Left ventricle myocardium inferior (tissue), 1 donor: ENCODE results near the gene NGRN. TPM values are rescaled to one million over a fixed set of nuclear protein-coding genes. Genes with fewer than 3 reads are reported as not detected.
"Not testable (repeated sequence)": the region's sequence is repeated elsewhere in the genome, so short reads cannot be mapped to it uniquely, and the experiment has no call there.

ENCODE experiments used
- DNase-seq: peaks from one replicate; pipeline ENCODE4 v3.0.0-alpha.2; 2020
- H3K27ac ChIP-seq: fragments of 200-600 bp; replicated peaks from 2 replicates; pipeline ENCODE4 v1.8.0; 2021
- H3K27me3 ChIP-seq: fragments of 200-600 bp; 2 replicates; pipeline ENCODE4 v1.8.0; 2021; ENCODE audit warnings: low read depth
- H3K36me3 ChIP-seq: fragments of 200-600 bp; 2 replicates; pipeline ENCODE4 v1.8.0; 2021
- H3K4me1 ChIP-seq: fragments of 200-600 bp; 2 replicates; pipeline ENCODE4 v1.8.0; 2021
- H3K4me3 ChIP-seq: fragments of 200-600 bp; 2 replicates; pipeline ENCODE4 v1.8.0; 2021; ENCODE audit warnings: mild to moderate bottlenecking, moderate library complexity
- H3K9me3 ChIP-seq: fragments of 200-600 bp; replicated peaks from 2 replicates; pipeline ENCODE4 v1.8.0; 2021
- CTCF ChIP-seq: fragments of 200-600 bp; IDR thresholded peaks from 2 replicates; pipeline ENCODE4 v1.8.0; 2021; ENCODE audit warnings: antibody characterized with exemption, mild to moderate bottlenecking, borderline replicate concordance
- intact Hi-C: fragments of 100-400 bp; cut with micrococcal nuclease; formaldehyde crosslinking; loops from one replicate; pipeline ENCODE4 v1.11.0; 2022
- total RNA-seq: library from RNA; stranded (reverse); fragmentation: NEBNext Ultra II Directional; extraction: Animal tissue kit (Norgen Biotek cat#: 25700); gene quantifications from one replicate; pipeline ENCODE4 v1.2.1, GENCODE V29; 2021
- donor health status: DM: no; HTN: yes; CAD: no; lungs with severe emphysema.

Gene NGRN
- total RNA-seq, 1 donor from 2014 or later: 120 TPM

GRCh38 chr15:90297021-90297420 is 31.5 kb downstream of the NGRN start:
- intact Hi-C loops: no loop called here
- Histone ChIP-seq H3K27ac (no peak overlapping the region), H3K36me3 (no peaks in the 10 kb centered on the region), H3K4me1 (peaks cover 16% of the 10 kb centered on the region), H3K9me3 (no peaks in the 10 kb centered on the region), H3K27me3 (no peaks in the 10 kb centered on the region), H3K4me3 (no peak overlapping the region)
- DNase-seq: no peak
- TF ChIP-seq CTCF: no peak

DNA sequence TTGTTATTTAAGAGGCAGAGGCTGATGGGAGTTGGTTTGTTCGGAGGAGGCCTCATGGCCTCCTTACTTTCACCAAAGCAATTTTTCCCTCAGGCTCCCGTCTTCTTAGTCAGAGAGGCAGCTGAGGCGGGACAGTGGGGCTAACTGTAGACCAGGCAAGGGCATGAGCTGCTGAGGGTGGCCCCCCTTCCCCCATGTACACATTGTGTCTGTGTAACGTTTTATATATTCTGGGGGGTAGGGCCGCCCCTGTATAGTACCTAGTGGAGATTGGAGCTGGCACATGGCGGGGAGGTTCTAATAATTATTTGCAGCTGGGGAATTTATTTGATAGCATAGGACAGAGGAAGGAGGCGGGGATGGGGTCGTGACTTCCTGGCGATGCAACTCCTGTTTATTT is 35.1 kb downstream of the NGRN start:
- no peaks in the 10 kb centered on the region for H3K27me3 ChIP-seq
- no peak overlapping the region for H3K4me3 ChIP-seq
- no peak for TF ChIP-seq CTCF
- no peaks in the 10 kb centered on the region for H3K9me3 ChIP-seq
- H3K36me3 ChIP-seq: no peaks in the 10 kb centered on the region
- H3K4me1 ChIP-seq: peaks cover 12% of the 10 kb centered on the region
- no peak overlapping the region for H3K27ac ChIP-seq
- intact Hi-C loops: no loop called here
- no peak for DNase-seq

DNA sequence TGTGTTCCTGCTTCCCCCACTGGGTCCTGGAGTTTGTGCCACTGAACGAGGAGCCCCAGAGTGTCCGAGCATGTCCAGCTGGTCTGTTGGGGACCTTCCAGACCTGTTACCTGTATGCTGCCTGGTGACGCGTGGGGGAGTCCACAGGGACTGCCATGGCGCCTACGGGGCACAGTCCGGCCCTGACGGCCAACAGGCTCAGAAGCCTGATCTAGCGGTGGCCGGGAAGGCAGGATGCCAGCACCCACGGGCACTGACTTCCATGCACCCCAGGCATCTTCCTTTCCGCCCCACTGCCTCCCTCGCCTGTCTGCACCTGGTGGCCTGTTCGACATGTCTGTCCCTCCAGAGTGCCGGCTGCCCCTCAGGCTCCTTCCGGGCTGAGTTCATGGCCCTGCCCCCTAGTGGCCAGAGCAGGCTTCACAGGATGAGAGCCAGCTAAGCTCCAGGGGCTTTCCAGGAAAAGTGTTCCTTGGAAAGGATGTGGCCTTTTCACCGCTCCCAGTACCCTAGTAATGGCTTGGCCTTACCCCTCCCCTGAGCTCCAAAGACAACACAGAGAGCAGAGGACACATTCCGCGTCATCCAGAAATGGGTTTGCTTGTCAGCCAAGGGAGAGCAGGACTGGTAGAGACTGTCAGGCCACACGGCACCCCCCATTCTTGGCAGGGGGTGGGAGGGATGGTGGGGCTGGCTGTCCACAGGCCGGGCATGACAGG is 35.7 kb downstream of the NGRN start:
- DNase-seq: peak; percentile 55
- Histone ChIP-seq H3K36me3 (no peaks in the 10 kb centered on the region), H3K27me3 (no peaks in the 10 kb centered on the region), H3K4me1 (peaks cover 12% of the 10 kb centered on the region), H3K9me3 (no peaks in the 10 kb centered on the region), H3K4me3 (no peak overlapping the region), H3K27ac (peak overlapping the region; percentile 39)
- peak; percentile 74 for TF ChIP-seq CTCF
- intact Hi-C loops: no loop called here

DNA sequence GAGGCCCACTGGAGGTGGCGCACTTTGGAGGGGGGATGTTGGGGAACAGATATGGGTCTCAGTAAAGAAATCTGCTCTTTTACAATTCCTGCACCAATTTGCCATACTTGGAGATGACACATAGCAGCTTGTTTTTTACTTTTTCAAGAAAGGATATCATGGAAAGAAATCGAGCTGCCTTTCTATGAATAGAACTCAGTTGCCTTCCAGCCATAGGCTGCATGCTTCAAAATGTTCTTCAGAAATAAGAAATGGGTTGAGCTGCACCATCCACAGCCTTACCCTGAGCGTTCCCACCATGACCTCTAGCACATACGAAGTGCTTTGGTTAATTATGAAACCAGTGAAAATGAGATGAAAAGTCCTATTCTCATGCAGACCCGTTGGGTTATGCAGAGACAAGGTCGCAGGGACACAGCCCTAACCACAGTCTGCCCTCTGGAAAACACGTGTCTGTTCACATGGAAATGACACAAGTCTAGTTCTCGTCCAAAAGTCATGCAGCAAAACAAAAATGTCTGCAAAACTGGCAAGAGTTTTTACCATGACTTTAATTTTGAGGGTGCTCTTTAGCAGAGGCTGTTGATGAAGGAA is 36.3 kb downstream of the NGRN start:
- no peaks in the 10 kb centered on the region for H3K9me3 ChIP-seq
- no peaks in the 10 kb centered on the region for H3K36me3 ChIP-seq
- H3K4me3 ChIP-seq: no peak overlapping the region
- H3K4me1 ChIP-seq: peaks cover 12% of the 10 kb centered on the region
- peak overlapping the region; percentile 39 for H3K27ac ChIP-seq
- TF ChIP-seq CTCF: no peak
- DNase-seq: no peak
- H3K27me3 ChIP-seq: no peaks in the 10 kb centered on the region
- intact Hi-C loops: no loop called here

GRCh38 chr15:90305355-90305754 is 39.9 kb downstream of the NGRN start:
- H3K27me3 ChIP-seq, H3K36me3 ChIP-seq, H3K9me3 ChIP-seq, H3K4me3 ChIP-seq, intact Hi-C loops, DNase-seq, H3K27ac ChIP-seq: not testable (repeated sequence)
- H3K4me1 ChIP-seq: peaks cover 17% of the 10 kb centered on the region

GRCh38 chr15:90305932-90306331 is 40.5 kb downstream of the NGRN start:
- H3K36me3 ChIP-seq: no peaks in the 10 kb centered on the region
- no peak overlapping the region for H3K4me3 ChIP-seq
- TF ChIP-seq CTCF: no peak
- H3K27ac ChIP-seq: no peak overlapping the region
- H3K4me1 ChIP-seq: peaks cover 17% of the 10 kb centered on the region
- intact Hi-C loops: no loop called here
- DNase-seq: no peak
- H3K9me3 ChIP-seq: no peaks in the 10 kb centered on the region
- H3K27me3 ChIP-seq: no peaks in the 10 kb centered on the region
